Liver (tissue), 9 donors: ENCODE data around the gene ASIC4. TPM values are rescaled to one million over a fixed set of nuclear protein-coding genes. Genes with fewer than 3 reads are reported as not detected.

Source experiments
- DNase-seq: peaks from one replicate; pipeline ENCODE4 v3.0.0-alpha.2; 2017; ENCODE audit warnings: low spot score
- H3K27ac ChIP-seq, 2 donors: one replicate each; pipeline ENCODE4 v1.7.0; 2013; ENCODE audit warnings: inconsistent platforms in 2 of 2, low read length in 2 of 2, control low read depth in 1 of 2, low read depth in 1 of 2, mild to moderate bottlenecking in 1 of 2
- H3K27me3 ChIP-seq, 4 donors: one replicate each; pipeline versions ENCODE4 v1.6.1 to v1.7.0; 2013; ENCODE audit warnings: low read length in 3 of 4, inconsistent platforms in 1 of 4, mild to moderate bottlenecking in 1 of 4, moderate library complexity in 1 of 4; ENCODE audit not compliant: control insufficient read depth in 4 of 4, insufficient read depth in 4 of 4
- H3K36me3 ChIP-seq, 4 donors: one replicate each; pipeline versions ENCODE4 v1.6.1 to v1.7.0; 2013; ENCODE audit warnings: low read length in 3 of 4, mild to moderate bottlenecking in 3 of 4, low read depth in 1 of 4, moderate library complexity in 1 of 4; ENCODE audit not compliant: control insufficient read depth in 4 of 4, insufficient read depth in 3 of 4
- H3K4me1 ChIP-seq, 4 donors: one replicate each; pipeline versions ENCODE4 v1.6.1 to v1.7.0; 2013; ENCODE audit warnings: low read length in 3 of 4, mild to moderate bottlenecking in 3 of 4, moderate library complexity in 1 of 4; ENCODE audit not compliant: control insufficient read depth in 4 of 4, insufficient read depth in 4 of 4
- H3K4me3 ChIP-seq, 3 donors: one replicate each; pipeline versions ENCODE4 v1.6.1 to v1.7.0; 2013; ENCODE audit warnings: low read length in 3 of 3, control low read depth in 1 of 3, low read depth in 1 of 3, mild to moderate bottlenecking in 1 of 3
- H3K9ac ChIP-seq, 2 donors: one replicate each; pipeline ENCODE4 v1.7.0; 2013; ENCODE audit warnings: low read length in 2 of 2, mild to moderate bottlenecking in 2 of 2, moderate library complexity in 2 of 2, control low read depth in 1 of 2, low read depth in 1 of 2
- H3K9me3 ChIP-seq, 4 donors: one replicate each; pipeline versions ENCODE4 v1.6.1 to v1.7.0; 2013; ENCODE audit warnings: low read length in 3 of 4; ENCODE audit not compliant: control insufficient read depth in 4 of 4
- EGR1 ChIP-seq, 2 donors: IDR thresholded peaks; 2 replicates each; pipeline ENCODE4 v1.6.1; 2016 to 2018; ENCODE audit warnings: antibody characterized with exemption in 2 of 2, low read depth in 2 of 2
- FOXA1 ChIP-seq: IDR thresholded peaks from 2 replicates; pipeline ENCODE4 v1.6.1; 2016; ENCODE audit warnings: antibody characterized with exemption
- FOXA2 ChIP-seq: IDR thresholded peaks from 2 replicates; pipeline ENCODE4 v1.6.1; 2016; ENCODE audit warnings: antibody characterized with exemption
- GABPA ChIP-seq, 2 donors: IDR thresholded peaks in 1 of 2; conservative IDR thresholded peaks in 1 of 2; 2 replicates each; pipeline ENCODE4 v1.6.1; 2016; ENCODE audit warnings: antibody characterized with exemption in 2 of 2, mild to moderate bottlenecking in 1 of 2, moderate library complexity in 1 of 2
- HNF4G ChIP-seq: IDR thresholded peaks from 2 replicates; pipeline ENCODE4 v1.6.1; 2016; ENCODE audit warnings: antibody characterized with exemption
- JUND ChIP-seq, 2 donors: IDR thresholded peaks; 2 replicates each; pipeline ENCODE4 v1.6.1; 2016; ENCODE audit warnings: antibody characterized with exemption in 2 of 2
- NR2F2 ChIP-seq: IDR thresholded peaks from 2 replicates; pipeline ENCODE4 v1.6.1; 2016; ENCODE audit warnings: antibody characterized with exemption
- RAD21 ChIP-seq, 2 donors: IDR thresholded peaks; 2 replicates each; pipeline ENCODE4 v1.6.1; 2016; ENCODE audit warnings: antibody characterized with exemption in 2 of 2, mild to moderate bottlenecking in 2 of 2
- RXRA ChIP-seq, 2 donors: IDR thresholded peaks; 2 replicates each; pipeline ENCODE4 v1.6.1; 2017 to 2018; ENCODE audit warnings: antibody characterized with exemption in 2 of 2, mild to moderate bottlenecking in 1 of 2
- SP1 ChIP-seq: IDR thresholded peaks from 2 replicates; pipeline ENCODE4 v1.6.1; 2018; ENCODE audit warnings: antibody characterized with exemption, mild to moderate bottlenecking
- TAF1 ChIP-seq: conservative IDR thresholded peaks from 2 replicates; pipeline ENCODE4 v1.6.1; 2016; ENCODE audit warnings: antibody characterized with exemption, mild to moderate bottlenecking
- YY1 ChIP-seq: IDR thresholded peaks from 2 replicates; pipeline ENCODE4 v1.6.1; 2016; ENCODE audit warnings: antibody characterized with exemption, mild to moderate bottlenecking
- WGBS: extraction: QIAGEN DNeasy Blood & Tissue Kit; methylation state at CpG from one replicate; pipeline ENCODE4 v1.1.7; 2013; 5-methylcytosine and 5-hydroxymethylcytosine counted together
- polyA plus RNA-seq, 2 donors: library from polyadenylated mRNA; stranded (reverse) in 1 of 2; unstranded in 1 of 2; fragments of 200-250 nt in 1 of 2; fragments of >200 nt in 1 of 2; fragmentation: Nextera tagmentation in 1 of 2; extraction: Ambion mirVana in 1 of 2; gene quantifications; one replicate each; pipeline versions ENCODE4 v1.2.1 to v1.2.3, GENCODE V29; 2013 to 2015
- total RNA-seq, 2 donors: library from RNA; depleted of rRNA; stranded (reverse); fragments of >200 nt; gene quantifications; one replicate each; pipeline ENCODE4 v1.2.3, GENCODE V29; 2014
- TF ChIP-seq, protein P1 (sequence below): fragments of 150-350 bp; IDR thresholded peaks from 2 replicates; pipeline ENCODE4 v1.5.1; 2017; ENCODE audit warnings: improper control_type of control experiment, low read depth, low read length; ENCODE audit not compliant: missing input control
- TF ChIP-seq, protein P2 (sequence below): IDR thresholded peaks from 2 replicates; pipeline ENCODE4 v1.6.1; 2016; ENCODE audit warnings: antibody characterized with exemption
- TF ChIP-seq, protein P3 (sequence below): IDR thresholded peaks from 2 replicates; pipeline ENCODE4 v1.6.1; 2016; ENCODE audit warnings: antibody characterized with exemption
- TF ChIP-seq, protein P4 (sequence below): IDR thresholded peaks from 2 replicates; pipeline ENCODE4 v1.6.1; 2016; ENCODE audit warnings: antibody characterized with exemption, mild to moderate bottlenecking
- TF ChIP-seq, protein P5 (sequence below): IDR thresholded peaks from 2 replicates; pipeline ENCODE4 v1.6.1; 2016; ENCODE audit warnings: antibody characterized with exemption
- donor health status: healthy.
- donor health status: healthy.
- donor health status: healthy.
- donor health status: healthy.
- donor health status: healthy.

Gene ASIC4
- total and polyA plus RNA-seq, 4 donors, result 0.08 to 1.5 TPM; not detected in 2

DNA sequence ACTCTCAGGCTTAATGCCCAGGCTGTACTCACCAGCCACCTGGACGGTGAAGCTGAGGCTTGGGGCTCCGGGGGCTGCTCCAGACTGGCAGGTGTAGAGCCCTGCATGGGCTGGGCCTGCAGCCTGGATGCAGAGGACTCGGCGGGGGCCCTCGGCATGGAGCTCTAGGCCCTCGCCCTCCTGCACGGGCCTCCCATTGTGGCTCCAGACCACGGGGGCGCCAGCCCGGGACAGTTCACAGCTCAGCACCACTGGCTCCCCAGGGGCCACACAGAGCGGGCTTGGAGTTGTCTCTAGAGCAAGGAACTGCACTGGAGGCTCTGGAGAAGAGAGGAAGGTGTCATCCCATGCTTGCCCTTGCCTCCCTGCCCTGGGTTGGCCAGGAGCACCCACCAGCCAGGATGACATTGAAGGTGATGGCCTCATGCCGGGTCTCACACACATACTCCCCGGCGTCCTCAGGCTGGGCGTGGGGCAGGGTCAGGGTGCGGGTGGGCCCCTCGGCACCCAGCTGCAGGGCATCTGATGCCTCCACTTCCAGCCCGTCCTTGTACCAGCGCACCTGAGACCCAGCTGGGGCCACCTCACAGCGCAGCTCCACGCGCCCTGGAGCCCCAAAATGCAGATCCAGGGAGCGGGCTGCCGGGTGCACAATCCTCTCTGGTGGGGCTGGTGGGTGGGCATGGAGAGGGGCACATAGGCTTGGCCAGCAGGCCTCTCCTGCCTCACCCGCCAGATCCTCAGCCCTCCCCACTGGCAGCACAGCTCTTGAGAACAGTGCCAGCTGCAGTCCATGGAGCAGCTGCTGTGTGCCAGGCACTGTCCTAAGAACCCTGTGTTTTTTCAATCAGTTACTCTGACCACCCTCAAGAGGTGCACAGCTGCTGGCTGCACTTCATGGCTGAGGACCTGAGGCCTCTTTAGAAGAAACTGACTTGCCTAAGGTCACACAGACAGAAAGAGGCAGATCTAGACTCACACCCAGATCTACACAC, 43.8 kb downstream of the ASIC4 start (continued):
- TF ChIP-seq, protein P1, sequence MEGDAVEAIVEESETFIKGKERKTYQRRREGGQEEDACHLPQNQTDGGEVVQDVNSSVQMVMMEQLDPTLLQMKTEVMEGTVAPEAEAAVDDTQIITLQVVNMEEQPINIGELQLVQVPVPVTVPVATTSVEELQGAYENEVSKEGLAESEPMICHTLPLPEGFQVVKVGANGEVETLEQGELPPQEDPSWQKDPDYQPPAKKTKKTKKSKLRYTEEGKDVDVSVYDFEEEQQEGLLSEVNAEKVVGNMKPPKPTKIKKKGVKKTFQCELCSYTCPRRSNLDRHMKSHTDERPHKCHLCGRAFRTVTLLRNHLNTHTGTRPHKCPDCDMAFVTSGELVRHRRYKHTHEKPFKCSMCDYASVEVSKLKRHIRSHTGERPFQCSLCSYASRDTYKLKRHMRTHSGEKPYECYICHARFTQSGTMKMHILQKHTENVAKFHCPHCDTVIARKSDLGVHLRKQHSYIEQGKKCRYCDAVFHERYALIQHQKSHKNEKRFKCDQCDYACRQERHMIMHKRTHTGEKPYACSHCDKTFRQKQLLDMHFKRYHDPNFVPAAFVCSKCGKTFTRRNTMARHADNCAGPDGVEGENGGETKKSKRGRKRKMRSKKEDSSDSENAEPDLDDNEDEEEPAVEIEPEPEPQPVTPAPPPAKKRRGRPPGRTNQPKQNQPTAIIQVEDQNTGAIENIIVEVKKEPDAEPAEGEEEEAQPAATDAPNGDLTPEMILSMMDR, result no peak
- TF ChIP-seq, protein P2, sequence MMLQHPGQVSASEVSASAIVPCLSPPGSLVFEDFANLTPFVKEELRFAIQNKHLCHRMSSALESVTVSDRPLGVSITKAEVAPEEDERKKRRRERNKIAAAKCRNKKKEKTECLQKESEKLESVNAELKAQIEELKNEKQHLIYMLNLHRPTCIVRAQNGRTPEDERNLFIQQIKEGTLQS, result no peak
- no peak for TF ChIP-seq HNF4G
- no peak for TF ChIP-seq EGR1 (IDR thresholded peaks at IDR 0.05; ENCODE audit: low read depth in 2 of 2)
- no peak for TF ChIP-seq RXRA (IDR thresholded peaks at IDR 0.05)

DNA sequence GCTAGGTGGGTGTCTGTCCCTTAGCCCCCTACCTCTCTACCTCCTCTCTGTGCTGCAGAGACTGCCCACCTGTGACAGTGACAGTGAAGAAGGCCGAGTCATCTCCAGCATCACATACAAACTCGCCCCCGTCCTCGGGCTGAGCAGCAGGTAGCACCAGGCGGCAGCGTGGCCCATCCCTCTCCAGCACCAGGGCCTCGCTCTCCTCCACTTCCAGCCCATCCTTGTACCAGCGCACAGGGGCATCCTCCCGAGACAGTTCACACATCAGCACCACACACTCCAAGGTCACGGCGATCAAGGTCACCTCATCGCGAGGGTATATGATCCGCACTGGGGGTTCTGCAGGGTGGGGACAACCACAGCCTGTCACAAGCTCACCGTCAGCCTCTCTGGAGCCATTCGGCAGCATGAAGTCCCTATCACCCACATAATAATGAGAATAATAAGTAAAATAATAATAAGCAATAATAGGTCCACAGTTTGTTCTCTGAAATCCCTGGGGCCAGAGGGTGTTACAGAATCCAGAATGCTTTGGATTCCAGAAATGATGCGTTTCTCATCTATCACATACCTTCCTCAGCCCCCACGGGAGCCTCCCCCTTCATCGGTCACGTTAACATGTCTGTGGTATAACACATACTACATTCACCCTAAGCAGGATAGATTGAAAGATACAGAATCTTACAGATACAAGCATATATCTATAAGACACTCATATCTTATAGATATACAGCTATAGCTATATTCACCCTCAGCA, 45.1 kb downstream of the ASIC4 start:
- H3K9me3 ChIP-seq, result no peaks in the 10 kb centered on the region
- H3K9ac ChIP-seq, result no peak overlapping the region
- no peaks in the 10 kb centered on the region for H3K4me1 ChIP-seq
- TF ChIP-seq TAF1, result no peak
- TF ChIP-seq SP1, result no peak
- TF ChIP-seq, protein P3, sequence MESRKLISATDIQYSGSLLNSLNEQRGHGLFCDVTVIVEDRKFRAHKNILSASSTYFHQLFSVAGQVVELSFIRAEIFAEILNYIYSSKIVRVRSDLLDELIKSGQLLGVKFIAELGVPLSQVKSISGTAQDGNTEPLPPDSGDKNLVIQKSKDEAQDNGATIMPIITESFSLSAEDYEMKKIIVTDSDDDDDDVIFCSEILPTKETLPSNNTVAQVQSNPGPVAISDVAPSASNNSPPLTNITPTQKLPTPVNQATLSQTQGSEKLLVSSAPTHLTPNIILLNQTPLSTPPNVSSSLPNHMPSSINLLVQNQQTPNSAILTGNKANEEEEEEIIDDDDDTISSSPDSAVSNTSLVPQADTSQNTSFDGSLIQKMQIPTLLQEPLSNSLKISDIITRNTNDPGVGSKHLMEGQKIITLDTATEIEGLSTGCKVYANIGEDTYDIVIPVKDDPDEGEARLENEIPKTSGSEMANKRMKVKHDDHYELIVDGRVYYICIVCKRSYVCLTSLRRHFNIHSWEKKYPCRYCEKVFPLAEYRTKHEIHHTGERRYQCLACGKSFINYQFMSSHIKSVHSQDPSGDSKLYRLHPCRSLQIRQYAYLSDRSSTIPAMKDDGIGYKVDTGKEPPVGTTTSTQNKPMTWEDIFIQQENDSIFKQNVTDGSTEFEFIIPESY, result no peak
- TF ChIP-seq, protein P2, result no peak
- TF ChIP-seq FOXA1, result no peak
- no peak for TF ChIP-seq HNF4G
- TF ChIP-seq, protein P4, sequence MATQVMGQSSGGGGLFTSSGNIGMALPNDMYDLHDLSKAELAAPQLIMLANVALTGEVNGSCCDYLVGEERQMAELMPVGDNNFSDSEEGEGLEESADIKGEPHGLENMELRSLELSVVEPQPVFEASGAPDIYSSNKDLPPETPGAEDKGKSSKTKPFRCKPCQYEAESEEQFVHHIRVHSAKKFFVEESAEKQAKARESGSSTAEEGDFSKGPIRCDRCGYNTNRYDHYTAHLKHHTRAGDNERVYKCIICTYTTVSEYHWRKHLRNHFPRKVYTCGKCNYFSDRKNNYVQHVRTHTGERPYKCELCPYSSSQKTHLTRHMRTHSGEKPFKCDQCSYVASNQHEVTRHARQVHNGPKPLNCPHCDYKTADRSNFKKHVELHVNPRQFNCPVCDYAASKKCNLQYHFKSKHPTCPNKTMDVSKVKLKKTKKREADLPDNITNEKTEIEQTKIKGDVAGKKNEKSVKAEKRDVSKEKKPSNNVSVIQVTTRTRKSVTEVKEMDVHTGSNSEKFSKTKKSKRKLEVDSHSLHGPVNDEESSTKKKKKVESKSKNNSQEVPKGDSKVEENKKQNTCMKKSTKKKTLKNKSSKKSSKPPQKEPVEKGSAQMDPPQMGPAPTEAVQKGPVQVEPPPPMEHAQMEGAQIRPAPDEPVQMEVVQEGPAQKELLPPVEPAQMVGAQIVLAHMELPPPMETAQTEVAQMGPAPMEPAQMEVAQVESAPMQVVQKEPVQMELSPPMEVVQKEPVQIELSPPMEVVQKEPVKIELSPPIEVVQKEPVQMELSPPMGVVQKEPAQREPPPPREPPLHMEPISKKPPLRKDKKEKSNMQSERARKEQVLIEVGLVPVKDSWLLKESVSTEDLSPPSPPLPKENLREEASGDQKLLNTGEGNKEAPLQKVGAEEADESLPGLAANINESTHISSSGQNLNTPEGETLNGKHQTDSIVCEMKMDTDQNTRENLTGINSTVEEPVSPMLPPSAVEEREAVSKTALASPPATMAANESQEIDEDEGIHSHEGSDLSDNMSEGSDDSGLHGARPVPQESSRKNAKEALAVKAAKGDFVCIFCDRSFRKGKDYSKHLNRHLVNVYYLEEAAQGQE, result no peak
- no peak for TF ChIP-seq RXRA (IDR thresholded peaks at IDR 0.05)
- no peak for TF ChIP-seq EGR1 (IDR thresholded peaks at IDR 0.05; ENCODE audit: low read depth in 2 of 2)
- no peak for TF ChIP-seq RAD21 (IDR thresholded peaks at IDR 0.05)
- TF ChIP-seq YY1, result no peak
- TF ChIP-seq, protein P5, sequence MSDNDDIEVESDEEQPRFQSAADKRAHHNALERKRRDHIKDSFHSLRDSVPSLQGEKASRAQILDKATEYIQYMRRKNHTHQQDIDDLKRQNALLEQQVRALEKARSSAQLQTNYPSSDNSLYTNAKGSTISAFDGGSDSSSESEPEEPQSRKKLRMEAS, result no peak
- TF ChIP-seq NR2F2, result no peak
- TF ChIP-seq GABPA (IDR thresholded peaks at IDR 0.05 in 1 of 2, conservative IDR thresholded peaks at IDR 0.05 in 1 of 2), result no peak
- no peak for TF ChIP-seq JUND (IDR thresholded peaks at IDR 0.05)
- TF ChIP-seq, protein P1, result no peak
- no peak for TF ChIP-seq FOXA2
- H3K4me3 ChIP-seq, result no peak overlapping the region
- H3K36me3 ChIP-seq, result peaks cover 0 to 3% (median 0%) of the 10 kb centered on the region in 4 donors
- 94% methylated on average over 20 of the region's 20 CpGs for WGBS
- no peaks in the 10 kb centered on the region for H3K27me3 ChIP-seq
- no peak for DNase-seq
- no peak overlapping the region for H3K27ac ChIP-seq
